Heart left ventricle (tissue), 13 donors: ENCODE results near the gene KLF15.

Source experiments
- CTCF ChIP-seq, 12 donors: fragments of 200-600 bp; sonication (generic) in 4 of 12; IDR thresholded peaks; one replicate each; pipeline versions ENCODE4 v1.5.0 to v1.8.0; 2018 to 2022; ENCODE audit warnings: antibody characterized with exemption in 12 of 12, mild to moderate bottlenecking in 5 of 12
- POLR2A ChIP-seq, 2 donors: fragments of 450-650 bp; IDR thresholded peaks; one replicate each; pipeline ENCODE4 v1.6.1; 2017; ENCODE audit warnings: antibody characterized with exemption in 2 of 2, mild to moderate bottlenecking in 2 of 2, moderate library complexity in 2 of 2
- donor health status: ischemic (EF 13 %, LVEDD 7.1; RV severe dilation, severe dysfunction).
- donor health status: DM: no; HTN: yes; CAD: no.
- donor health status: DM: no; HTN: no; CAD: no.
- donor health status: ischemic (EF 25% LVEDD 6.9; RV normal size, moderate dysfunction).
- donor health status: ischemic (EF 25% LVEDD 5.7; RV mildly dilated, moderate dysfunction).
- donor health status: ischemic (EF 35%, LVEDD 5.7; RV mildly dilated, moderate dysfunction).
- donor health status: nonischemic (EF 11% LVEDD 7.7; RV severe dilation, severe dysfunction).
- donor health status: DM: yes; HTN: yes; CAD: no.
- donor health status: PGD.
- donor health status: ischemic (EF 29% LVEDD 5.4; RV normal size, mild dysfunction).
- donor health status: nonischemic (EF 23%, LVEDD 6.1; RV moderate dilation, normal function).

GRCh38 chr3:126351086-126351770 lies 6.0 kb downstream of the KLF15 start:
- TF ChIP-seq CTCF (IDR thresholded peaks at IDR 0.05) (no peak), POLR2A (IDR thresholded peaks at IDR 0.05) (no peak)
